Astrocyte of the cerebellum (primary cell): Measurements from ENCODE around the gene IRF3.

ENCODE experiments used
- DNase-seq: peaks from one replicate; pipeline ENCODE4 v3.0.0-alpha.2; 2011; ENCODE audit warnings: low read depth
- H3K4me3 ChIP-seq: 2 replicates; pipeline ENCODE4 v1.5.1; 2011; ENCODE audit warnings: mild to moderate bottlenecking, low read depth, low read length, moderate library complexity
- in situ Hi-C: cut with HindIII; loops from 2 replicates; pipeline ENCODE4 v1.10.0; 2017; ENCODE audit warnings: low sequenced_read_pairs
- TF ChIP-seq, protein P1 (sequence below): IDR thresholded peaks from 2 replicates; pipeline ENCODE4 v1.5.1; 2012; ENCODE audit warnings: low read length, low read depth, moderate library complexity, mild to moderate bottlenecking; ENCODE audit errors: missing control alignments

The IRF3 gene

DNA sequence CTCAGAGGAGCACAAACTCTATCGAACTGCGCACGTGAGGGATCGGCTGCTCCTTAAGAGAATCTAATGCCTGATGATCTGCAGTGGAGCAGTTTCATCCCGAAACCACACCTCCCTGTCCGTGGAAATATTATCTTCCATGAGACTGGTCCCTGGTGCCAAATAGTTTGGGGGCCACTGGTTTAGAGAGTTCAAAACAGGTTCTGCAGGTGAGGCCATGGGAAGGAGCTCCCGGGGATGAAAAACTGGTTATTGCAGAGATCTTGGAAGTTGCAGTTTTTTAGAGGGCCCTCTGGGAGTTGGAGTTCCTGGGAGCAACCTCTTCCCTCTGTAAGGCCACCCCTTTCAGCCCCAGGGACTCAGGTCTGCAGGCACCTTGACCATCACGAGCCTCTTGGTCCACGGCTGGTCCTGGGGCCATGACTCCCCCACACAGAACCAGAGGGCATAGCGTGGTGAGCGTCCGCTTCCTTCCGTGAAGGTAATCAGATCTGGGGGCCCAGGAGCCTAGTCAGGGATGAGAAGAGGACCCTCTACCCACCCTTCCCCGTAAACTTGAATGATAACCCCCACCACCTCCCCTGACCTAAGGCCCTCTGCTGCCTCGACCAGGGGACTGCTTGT lies 5.2 kb downstream of the IRF3 start:
- in situ Hi-C loops, result no loop called here
- no peak for DNase-seq
- TF ChIP-seq, protein P1, sequence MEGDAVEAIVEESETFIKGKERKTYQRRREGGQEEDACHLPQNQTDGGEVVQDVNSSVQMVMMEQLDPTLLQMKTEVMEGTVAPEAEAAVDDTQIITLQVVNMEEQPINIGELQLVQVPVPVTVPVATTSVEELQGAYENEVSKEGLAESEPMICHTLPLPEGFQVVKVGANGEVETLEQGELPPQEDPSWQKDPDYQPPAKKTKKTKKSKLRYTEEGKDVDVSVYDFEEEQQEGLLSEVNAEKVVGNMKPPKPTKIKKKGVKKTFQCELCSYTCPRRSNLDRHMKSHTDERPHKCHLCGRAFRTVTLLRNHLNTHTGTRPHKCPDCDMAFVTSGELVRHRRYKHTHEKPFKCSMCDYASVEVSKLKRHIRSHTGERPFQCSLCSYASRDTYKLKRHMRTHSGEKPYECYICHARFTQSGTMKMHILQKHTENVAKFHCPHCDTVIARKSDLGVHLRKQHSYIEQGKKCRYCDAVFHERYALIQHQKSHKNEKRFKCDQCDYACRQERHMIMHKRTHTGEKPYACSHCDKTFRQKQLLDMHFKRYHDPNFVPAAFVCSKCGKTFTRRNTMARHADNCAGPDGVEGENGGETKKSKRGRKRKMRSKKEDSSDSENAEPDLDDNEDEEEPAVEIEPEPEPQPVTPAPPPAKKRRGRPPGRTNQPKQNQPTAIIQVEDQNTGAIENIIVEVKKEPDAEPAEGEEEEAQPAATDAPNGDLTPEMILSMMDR, result no peak
- no peak overlapping the region for H3K4me3 ChIP-seq

DNA sequence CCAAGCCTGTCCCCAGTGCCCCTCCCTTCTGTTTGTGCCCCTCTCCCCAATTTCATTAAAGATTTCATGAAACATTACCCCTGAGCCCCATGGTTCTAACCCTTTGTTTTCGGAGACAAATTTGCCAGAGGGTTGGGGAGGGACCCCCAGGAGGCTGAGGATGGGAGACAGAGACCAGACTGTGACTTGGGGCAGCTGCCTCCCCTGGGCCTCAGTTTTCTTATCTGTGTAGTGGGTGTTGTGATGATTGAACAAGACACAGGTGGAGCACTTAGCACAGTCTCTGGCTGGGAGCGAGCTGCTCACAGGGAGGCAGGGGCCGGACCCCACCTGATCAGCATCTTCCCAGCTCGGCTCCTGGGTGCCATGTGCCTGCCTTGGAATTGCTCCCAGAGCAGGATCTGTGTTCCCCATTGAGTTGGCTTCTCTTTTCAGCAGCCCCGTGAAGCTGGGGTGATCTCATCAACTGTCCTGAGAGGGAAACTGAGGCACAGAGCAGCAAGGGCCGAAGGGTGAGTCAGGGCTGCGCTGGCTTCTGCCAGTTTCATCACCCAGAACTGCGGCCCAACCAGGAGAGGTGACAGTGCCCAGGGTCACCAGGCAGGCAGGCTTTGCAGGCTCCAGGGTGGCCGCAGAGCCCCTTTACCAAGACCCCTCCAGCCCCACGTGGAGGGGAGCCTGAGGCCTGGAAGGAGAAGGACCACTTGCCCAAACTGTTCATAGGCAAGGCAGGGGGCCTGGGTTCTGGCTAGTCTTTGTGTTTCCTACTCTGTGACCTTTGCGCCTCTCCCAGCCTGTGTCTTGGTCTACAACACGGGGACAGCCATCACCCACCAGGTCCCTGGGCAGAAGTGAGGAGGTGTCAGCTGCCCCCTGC lies 6.9 kb downstream of the IRF3 start:
- TF ChIP-seq, protein P1, result no peak
- in situ Hi-C loops, result no loop called here
- no peak overlapping the region for H3K4me3 ChIP-seq
- no peak for DNase-seq

DNA sequence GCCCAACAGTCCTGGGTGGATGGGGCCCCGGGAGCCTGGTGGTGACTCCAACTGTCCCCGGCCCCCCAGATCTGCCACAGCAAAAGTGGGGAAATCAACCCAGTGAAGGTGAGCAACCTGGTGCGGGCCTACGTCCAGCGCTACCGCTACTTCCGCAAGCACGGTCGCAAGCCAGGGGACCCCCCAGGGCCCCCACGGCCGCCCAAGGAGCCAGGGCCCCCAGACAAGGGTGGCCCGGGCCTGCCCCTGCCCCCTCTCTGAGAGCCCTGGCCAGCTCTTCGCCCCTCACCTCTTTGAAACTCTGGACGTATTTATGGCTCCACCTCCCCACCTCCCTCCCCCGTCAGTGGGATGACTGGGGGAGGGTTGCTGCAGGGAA lies 7.5 kb downstream of the IRF3 start:
- in situ Hi-C loops, result no loop called here
- H3K4me3 ChIP-seq, result no peak overlapping the region
- TF ChIP-seq, protein P1, result no peak
- DNase-seq, result no peak

DNA sequence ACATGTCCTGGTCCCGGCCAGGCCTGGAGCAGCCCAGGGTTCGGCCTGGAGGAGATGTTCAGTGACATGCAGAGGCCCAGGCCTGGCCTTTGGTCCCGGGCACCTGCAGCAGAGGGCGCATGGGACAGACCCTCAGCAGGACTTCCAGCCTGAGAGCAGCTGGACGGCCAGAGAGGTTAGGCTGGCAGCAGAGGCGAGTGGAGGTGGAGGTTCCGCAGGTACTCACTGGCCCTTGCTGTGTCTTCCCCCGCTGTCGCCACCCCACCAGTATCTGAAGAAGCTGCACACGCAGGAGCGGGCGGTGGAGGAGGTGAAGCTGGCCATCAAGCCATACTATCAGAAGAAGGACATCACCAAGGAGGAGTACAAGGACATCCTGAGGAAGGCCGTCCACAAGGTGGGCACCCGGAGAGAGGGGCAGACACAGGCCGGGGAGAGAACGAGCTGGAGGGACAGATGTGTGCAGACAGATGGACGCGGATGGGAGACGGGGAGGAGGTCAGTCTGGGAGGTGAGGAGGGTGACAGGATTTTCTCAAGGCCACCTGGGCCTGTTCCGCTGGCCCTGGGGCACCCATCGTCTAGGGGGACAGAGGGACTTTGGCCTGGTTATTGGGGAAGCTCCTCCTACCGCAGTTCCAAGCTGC lies 8.0 kb downstream of the IRF3 start:
- in situ Hi-C loops, result no loop called here
- no peak overlapping the region for H3K4me3 ChIP-seq
- no peak for DNase-seq
- TF ChIP-seq, protein P1, result no peak

DNA sequence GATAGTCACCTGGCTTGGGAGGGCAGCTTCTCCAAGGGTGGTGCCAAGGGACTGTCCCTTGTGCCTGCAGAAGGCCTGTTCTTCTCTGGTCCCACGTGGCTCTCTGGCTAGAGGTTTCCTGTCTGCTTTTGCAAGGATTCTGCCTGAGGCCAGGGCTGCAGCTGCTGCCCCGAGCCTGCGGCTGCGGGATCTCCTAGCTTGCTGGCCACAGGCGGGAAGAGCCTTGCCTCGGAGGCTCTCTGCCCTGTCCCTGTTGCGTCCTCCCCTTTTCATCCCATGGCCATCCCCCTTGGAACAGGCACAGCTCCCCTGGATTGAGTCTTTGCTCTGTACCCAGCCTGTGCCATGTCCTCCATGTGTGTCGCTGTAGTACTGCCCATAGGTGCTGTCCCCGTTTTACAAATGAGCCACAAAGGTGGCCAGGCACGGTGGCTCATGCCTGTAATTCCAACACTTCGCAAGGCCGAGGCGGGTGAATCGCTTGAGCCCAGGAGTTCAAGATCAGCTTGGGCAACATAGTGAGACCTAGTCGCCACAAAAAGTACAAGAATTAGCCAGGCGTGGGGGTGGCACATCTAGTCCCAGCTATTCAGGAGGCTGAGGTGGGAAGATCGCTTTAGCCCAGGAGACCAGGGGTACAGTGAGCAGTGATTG lies 9.1 kb downstream of the IRF3 start:
- TF ChIP-seq, protein P1, result no peak
- DNase-seq, result no peak
- H3K4me3 ChIP-seq, result no peak overlapping the region
- in situ Hi-C loops, result no loop called here
